H1 (cell line): ENCODE results near the gene SPACDR. TPM values are rescaled to one million over a fixed set of nuclear protein-coding genes. Genes with fewer than 3 reads are reported as not detected.
A peak's percentile ranks its signal among the peaks of the same experiment; 100 is the strongest.

Source experiments
- CTCF ChIA-PET: fragments of 300-600 bp; sonication (Branson Sonifier 250); formaldehyde crosslinking; loops from one replicate; lab custom pipeline; 2021; ENCODE audit not compliant: partially characterized antibody; lab: Charles Lee
- POLR2A ChIA-PET: fragments of 300-600 bp; sonication (Branson Sonifier 250); formaldehyde crosslinking; loops from one replicate; lab custom pipeline; 2021; ENCODE audit warnings: inconsistent platforms; ENCODE audit not compliant: partially characterized antibody; lab: Charles Lee
- DNase-seq, 2 experiments: peaks; one replicate each; pipeline versions ENCODE4 v3.0.0 to v3.0.0-alpha.2; 2010 to 2022; ENCODE audit warnings: low spot score in 2 of 2, low read depth in 1 of 2, mixed read lengths in 1 of 2
- FAIRE-seq: peaks from 2 replicates; lab custom pipeline; 2011; peaks lifted over from hg19 to GRCh38; lab: Jason Lieb, UNC
- H2AFZ ChIP-seq: 2 replicates; pipeline ENCODE4 v1.8.1; 2012; ENCODE audit warnings: low read length, inconsistent platforms
- H2AK5ac ChIP-seq: 2 replicates; pipeline ENCODE4 v1.6.1; 2013; ENCODE audit warnings: low read depth, low read length
- H2BK120ac ChIP-seq: replicated peaks from 2 replicates; pipeline ENCODE3; 2013; ENCODE audit warnings: low read depth, low read length, inconsistent platforms
- H2BK12ac ChIP-seq: 2 replicates; pipeline ENCODE4 v1.6.1; 2013; ENCODE audit warnings: low read depth, low read length
- H2BK15ac ChIP-seq: 2 replicates; pipeline ENCODE4 v1.6.1; 2013; ENCODE audit warnings: low read length
- H2BK20ac ChIP-seq: 2 replicates; pipeline ENCODE4 v1.6.1; 2013; ENCODE audit warnings: low read length
- H2BK5ac ChIP-seq: 2 replicates; pipeline ENCODE4 v1.6.1; 2013; ENCODE audit warnings: low read depth, low read length
- H3K14ac ChIP-seq: 2 replicates; pipeline ENCODE4 v1.6.1; 2013; ENCODE audit warnings: inconsistent platforms; ENCODE audit not compliant: insufficient read length
- H3K18ac ChIP-seq: 2 replicates; pipeline ENCODE4 v1.6.1; 2013; ENCODE audit warnings: low read length; ENCODE audit errors: extremely low read depth
- H3K23ac ChIP-seq: 2 replicates; pipeline ENCODE4 v1.6.1; 2013; ENCODE audit warnings: inconsistent platforms; ENCODE audit not compliant: insufficient read length
- H3K23me2 ChIP-seq: 2 replicates; pipeline ENCODE4 v1.6.1; 2013; ENCODE audit warnings: low read depth, low read length
- H3K27ac ChIP-seq: 2 replicates; pipeline ENCODE4 v1.6.1; 2011; ENCODE audit warnings: low read depth, low read length, inconsistent platforms
- H3K27me3 ChIP-seq, 4 experiments: replicated peaks in 1 of 4; 1 replicate in 1 of 4; 2 replicates in 3 of 4; pipeline versions ENCODE4 v1.6.1 to v1.8.1; 2011 to 2013; ENCODE audit warnings: low read length in 3 of 4, mild to moderate bottlenecking in 3 of 4, inconsistent platforms in 2 of 4, mixed read lengths in 2 of 4, moderate library complexity in 1 of 4; ENCODE audit not compliant: control insufficient read depth in 3 of 4, insufficient read depth in 3 of 4; ENCODE audit errors: extremely low read depth in 1 of 4
- H3K36me3 ChIP-seq, 4 experiments: 2 replicates each; pipeline versions ENCODE4 v1.6.1 to v1.8.1; 2011 to 2013; ENCODE audit warnings: mild to moderate bottlenecking in 4 of 4, low read length in 3 of 4, moderate library complexity in 2 of 4, control low read depth in 1 of 4, inconsistent platforms in 1 of 4; ENCODE audit not compliant: insufficient read depth in 4 of 4, control insufficient read depth in 2 of 4
- H3K4ac ChIP-seq: replicated peaks from 2 replicates; pipeline ENCODE3; 2013; ENCODE audit warnings: low read length, low read depth, mixed read lengths, inconsistent platforms; ENCODE audit not compliant: insufficient read length
- H3K4me1 ChIP-seq, 4 experiments: replicated peaks in 1 of 4; 1 replicate in 1 of 4; 2 replicates in 3 of 4; pipeline versions ENCODE4 v1.6.1 to v1.8.1; 2011 to 2013; ENCODE audit warnings: low read length in 3 of 4, inconsistent platforms in 2 of 4, mixed read lengths in 1 of 4; ENCODE audit not compliant: insufficient read depth in 4 of 4, control insufficient read depth in 3 of 4
- H3K4me2 ChIP-seq, 2 experiments: 2 replicates each; pipeline versions ENCODE4 v1.6.1 to v1.8.1; 2011 to 2013; ENCODE audit warnings: low read depth in 2 of 2, low read length in 2 of 2, control low read depth in 1 of 2, inconsistent platforms in 1 of 2, mild to moderate bottlenecking in 1 of 2; ENCODE audit not compliant: insufficient read depth in 1 of 2
- H3K4me3 ChIP-seq, 4 experiments: fragments of 200-600, 300-600 bp in 1 of 4; sonication (generic), shearing (Covaris generic), sonication (Bioruptor Twin) in 1 of 4; 2 replicates each; pipeline versions ENCODE4 v1.5.1 to v1.8.1; 2011 to 2016; ENCODE audit warnings: low read length in 4 of 4, low read depth in 3 of 4, control low read depth in 2 of 4, inconsistent platforms in 2 of 4, mild to moderate bottlenecking in 2 of 4, mixed read lengths in 1 of 4, moderate library complexity in 1 of 4; ENCODE audit not compliant: insufficient read depth in 2 of 4; ENCODE audit errors: extremely low read depth in 1 of 4
- H3K56ac ChIP-seq: replicated peaks from 2 replicates; pipeline ENCODE3; 2013; ENCODE audit warnings: low read depth, mild to moderate bottlenecking, mixed read lengths, low read length, inconsistent platforms; ENCODE audit not compliant: insufficient read length
- H3K79me1 ChIP-seq: 2 replicates; pipeline ENCODE4 v1.6.1; 2013; ENCODE audit warnings: low read depth, low read length, control low read depth
- H3K79me2 ChIP-seq, 2 experiments: 2 replicates each; pipeline versions ENCODE4 v1.6.1 to v1.8.1; 2012 to 2013; ENCODE audit warnings: low read length in 2 of 2, mild to moderate bottlenecking in 2 of 2, inconsistent platforms in 1 of 2; ENCODE audit not compliant: insufficient read depth in 2 of 2, control insufficient read depth in 1 of 2
- H3K9ac ChIP-seq, 4 experiments: replicated peaks in 1 of 4; 1 replicate in 1 of 4; 2 replicates in 3 of 4; pipeline versions ENCODE4 v1.6.1 to v1.8.1; 2011 to 2013; ENCODE audit warnings: low read depth in 3 of 4, low read length in 3 of 4, control low read depth in 2 of 4, mild to moderate bottlenecking in 2 of 4, moderate library complexity in 2 of 4, inconsistent platforms in 1 of 4; ENCODE audit errors: extremely low read depth in 1 of 4
- H3K9me3 ChIP-seq, 2 experiments: 2 replicates each; pipeline versions ENCODE4 v1.6.1 to v1.8.1; 2012 to 2013; ENCODE audit warnings: mild to moderate bottlenecking in 2 of 2, moderate library complexity in 2 of 2, control low read depth in 1 of 2, inconsistent platforms in 1 of 2, low read depth in 1 of 2, low read length in 1 of 2, mixed read lengths in 1 of 2; ENCODE audit not compliant: insufficient read depth in 2 of 2
- H4K20me1 ChIP-seq, 2 experiments: replicated peaks in 1 of 2; 2 replicates each; pipeline versions ENCODE3 to v1.8.1; 2011 to 2013; ENCODE audit warnings: inconsistent platforms in 2 of 2, low read length in 2 of 2, mild to moderate bottlenecking in 1 of 2; ENCODE audit not compliant: insufficient read depth in 2 of 2, control insufficient read depth in 1 of 2
- H4K5ac ChIP-seq: 2 replicates; pipeline ENCODE4 v1.6.1; 2013; ENCODE audit warnings: low read length, low read depth, mixed read lengths, inconsistent platforms; ENCODE audit not compliant: insufficient read length
- H4K8ac ChIP-seq: 2 replicates; pipeline ENCODE4 v1.8.0; 2013; ENCODE audit warnings: mild to moderate bottlenecking, moderate library complexity, low read length, inconsistent platforms; ENCODE audit not compliant: insufficient read depth; ENCODE audit errors: extremely low read depth
- H4K91ac ChIP-seq: replicated peaks from 2 replicates; pipeline ENCODE3; 2013; ENCODE audit warnings: low read length, mixed read lengths, inconsistent platforms; ENCODE audit not compliant: insufficient read length
- BACH1 ChIP-seq: IDR thresholded peaks from 2 replicates; pipeline ENCODE4 v1.6.1; 2012; ENCODE audit warnings: low read length, improper control_type of control experiment
- EP300 ChIP-seq, 2 experiments: IDR thresholded peaks; 1 replicate in 1 of 2; 2 replicates in 1 of 2; pipeline ENCODE4 v1.6.1; 2011 to 2012; ENCODE audit warnings: low read depth in 2 of 2, low read length in 2 of 2, mild to moderate bottlenecking in 2 of 2, borderline replicate concordance in 1 of 2, inconsistent platforms in 1 of 2, moderate library complexity in 1 of 2
- JUN ChIP-seq: IDR thresholded peaks from 2 replicates; pipeline ENCODE4 v1.6.1; 2011; ENCODE audit warnings: low read depth, mild to moderate bottlenecking, improper control_type of control experiment, low read length
- JUND ChIP-seq: IDR thresholded peaks from 2 replicates; pipeline ENCODE4 v1.6.1; 2011; ENCODE audit warnings: mild to moderate bottlenecking, improper control_type of control experiment, low read length
- MAFK ChIP-seq: IDR thresholded peaks from 2 replicates; pipeline ENCODE4 v1.6.1; 2012; ENCODE audit warnings: low read depth, mild to moderate bottlenecking, improper control_type of control experiment, low read length
- PHF8 ChIP-seq: fragments of 200-600 bp; sonication (generic); conservative IDR thresholded peaks from 2 replicates; pipeline ENCODE4 v1.7.1; 2012; ENCODE audit warnings: low read depth, mild to moderate bottlenecking, inconsistent platforms, low read length, moderate library complexity
- SIX5 ChIP-seq: IDR thresholded peaks from 2 replicates; pipeline ENCODE4 v1.6.1; 2011; ENCODE audit warnings: mild to moderate bottlenecking, low read depth, low read length
- SP4 ChIP-seq: IDR thresholded peaks from 2 replicates; pipeline ENCODE4 v1.6.1; 2012; ENCODE audit warnings: low read length, inconsistent platforms
- WGBS, 2 experiments: shearing (Covaris generic) in 1 of 2; methylation state at CpG; one replicate each; pipeline versions ENCODE4 v1.1.6 to v1.1.7; 2013 to 2015; ENCODE audit warnings: low lambda C conversion rate in 2 of 2, mixed read lengths in 2 of 2, inconsistent platforms in 1 of 2, low coverage in 1 of 2, missing lambda C conversion rate in 1 of 2; ENCODE audit not compliant: insufficient replicate concordance in 2 of 2, insufficient coverage in 1 of 2, insufficient read length in 1 of 2; ENCODE audit errors: extremely low coverage in 1 of 2, missing lambda C conversion rate in 1 of 2; 5-methylcytosine and 5-hydroxymethylcytosine counted together
- polyA plus RNA-seq, 7 experiments: library from polyadenylated mRNA; depleted of rRNA in 3 of 7; stranded (reverse) in 5 of 7; unstranded in 2 of 7; fragments of >200 nt in 5 of 7; fragments of 200-250 nt in 2 of 7; gene quantifications; 1 replicate in 5 of 7; 2 replicates in 1 of 7; 4 replicates in 1 of 7; pipeline versions ENCODE4 v1.2.1 to v1.2.3, GENCODE V29; 2011 to 2013; ENCODE audit warnings: missing spikeins in 2 of 7, mixed read lengths in 2 of 7
- total RNA-seq: library from RNA; stranded (reverse); fragmentation: NEBNext Ultra II Directional; extraction: Animal tissue kit (Norgen Biotek cat#: 25700); gene quantifications from 2 replicates; pipeline ENCODE4 v1.2.1, GENCODE V29; 2021
- TF ChIP-seq, protein P1 (sequence below): IDR thresholded peaks from 2 replicates; pipeline ENCODE4 v1.6.1; 2012; ENCODE audit warnings: low read length, inconsistent platforms

Gene SPACDR
- total and polyA plus RNA-seq, 2 of the 8 experiments (the other 6 are each of a cell fraction or from before 2014, with no cell fraction given) = 0.26 TPM; not detected in 1

- Histone ChIP-seq H3K14ac (no peak overlapping the region), H3K27me3 (no peaks in the 10 kb centered on the region), H3K79me1 (no peaks in the 10 kb centered on the region), H3K23ac (no peak overlapping the region), H3K18ac (no peak overlapping the region), H3K4me3 (no peak overlapping the region), H3K79me2 (no peaks in the 10 kb centered on the region), H3K9me3 (no peaks in the 10 kb centered on the region), H3K4ac (no peak overlapping the region), H3K36me3 (no peaks in the 10 kb centered on the region), H2BK5ac (no peak overlapping the region), H4K91ac (no peak overlapping the region), H2BK120ac (no peak overlapping the region), H4K8ac (no peak overlapping the region), H3K9ac (no peak overlapping the region), H3K4me1 (peaks cover 0 to 8% (median 6%) of the 10 kb centered on the region in 4 experiments; a peak in 6 of 7 replicates), H2AK5ac (no peak overlapping the region), H3K56ac (no peak overlapping the region), H2BK15ac (no peak overlapping the region), H3K27ac (no peak overlapping the region), H3K4me2 (no peak overlapping the region), H4K5ac (no peak overlapping the region), H4K20me1 (no peaks in the 10 kb centered on the region), H2BK12ac (no peak overlapping the region), H2AFZ (no peak overlapping the region), H2BK20ac (0 out of 2 replicates have a peak overlapping the region, but pooled peaks have one; percentile 61), H3K23me2 (no peaks in the 10 kb centered on the region)
- POLR2A ChIA-PET = interaction anchor here (0.6 to 8.2 kb wide), 5 partner anchors 8 to 88 kb away, joined by 3 to 81 read pairs (median 4); partner anchors contain the start of genes MEPCE, TSC22D4 and ZCWPW1
- FAIRE-seq (no peak), DNase-seq (no peak)
- TF ChIP-seq JUN = no peak
- no peak for TF ChIP-seq PHF8
- no peak for TF ChIP-seq BACH1
- TF ChIP-seq MAFK = no peak
- no peak for TF ChIP-seq EP300 (IDR thresholded peaks at IDR 0.05; ENCODE audit: borderline replicate concordance in 1 of 2, low read depth in 2 of 2, low read length in 2 of 2)
- TF ChIP-seq JUND = no peak
- TF ChIP-seq, protein P1, sequence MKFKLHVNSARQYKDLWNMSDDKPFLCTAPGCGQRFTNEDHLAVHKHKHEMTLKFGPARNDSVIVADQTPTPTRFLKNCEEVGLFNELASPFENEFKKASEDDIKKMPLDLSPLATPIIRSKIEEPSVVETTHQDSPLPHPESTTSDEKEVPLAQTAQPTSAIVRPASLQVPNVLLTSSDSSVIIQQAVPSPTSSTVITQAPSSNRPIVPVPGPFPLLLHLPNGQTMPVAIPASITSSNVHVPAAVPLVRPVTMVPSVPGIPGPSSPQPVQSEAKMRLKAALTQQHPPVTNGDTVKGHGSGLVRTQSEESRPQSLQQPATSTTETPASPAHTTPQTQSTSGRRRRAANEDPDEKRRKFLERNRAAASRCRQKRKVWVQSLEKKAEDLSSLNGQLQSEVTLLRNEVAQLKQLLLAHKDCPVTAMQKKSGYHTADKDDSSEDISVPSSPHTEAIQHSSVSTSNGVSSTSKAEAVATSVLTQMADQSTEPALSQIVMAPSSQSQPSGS = no peak
- no peak for TF ChIP-seq SIX5
- TF ChIP-seq SP4 = no peak
- 93% methylated on average over 6 of the region's 6 CpGs; no CpG with 5 or more reads in 1 of the 2 experiments for WGBS, 2 experiments
- CTCF ChIA-PET = interaction anchor here (0.6 to 8.3 kb wide), 15 partner anchors 6 to 324 kb away, joined by 3 to 70 read pairs (median 4); partner anchors contain the start of gene SPACDR
These were observed 7.0 kb downstream of the SPACDR start for GRCh38 chr7:100457033-100457432.
